IMR-90 (cell line): Measurements from ENCODE around the gene SPINK14. TPM values are rescaled to one million over a fixed set of nuclear protein-coding genes. Genes with fewer than 3 reads are reported as not detected.

ENCODE experiments used
- ATAC-seq: fragments of 200-7000 bp; cut with Tn5 transposase; 2 replicates; pipeline ENCODE4 v1.9.1; 2020; ENCODE audit warnings: low read depth, mild to moderate bottlenecking, moderate library complexity
- BruUV-seq: library from RNA; stranded (reverse); fragments of 400-500 nt; replicated peaks from 2 replicates; lab custom pipeline; 2021; lab: Mats Ljungman, UMichigan
- CTCF ChIA-PET: fragments of 300-600 bp; formaldehyde crosslinking; extraction: SDS; loops from one replicate; lab custom pipeline; 2021; ENCODE audit warnings: antibody characterized with exemption; lab: Yijun Ruan, JAX
- POLR2A ChIA-PET: fragments of 300-600 bp; sonication (Branson Sonifier 250); formaldehyde crosslinking; loops from one replicate; lab custom pipeline; 2022; ENCODE audit warnings: antibody characterized with exemption; ENCODE audit not compliant: unreplicated experiment; lab: Charles Lee
- DNase-seq: peaks from one replicate; pipeline ENCODE4 v3.0.0; 2013
- H2AFZ ChIP-seq: replicated peaks from 2 replicates; pipeline ENCODE3; 2013; ENCODE audit warnings: low read length, mild to moderate bottlenecking; ENCODE audit not compliant: poor library complexity
- H2AK5ac ChIP-seq: 2 replicates; pipeline ENCODE4 v1.6.1; 2013; ENCODE audit warnings: low read depth, low read length, inconsistent platforms
- H2AK9ac ChIP-seq: replicated peaks from 2 replicates; pipeline ENCODE3; 2013; ENCODE audit warnings: mild to moderate bottlenecking, low read depth, low read length, moderate library complexity; ENCODE audit not compliant: poor library complexity
- H2BK120ac ChIP-seq: 2 replicates; pipeline ENCODE4 v1.6.1; 2013; ENCODE audit warnings: low read depth, low read length, inconsistent platforms
- H2BK15ac ChIP-seq: 3 replicates; pipeline ENCODE4 v1.6.1; 2013; ENCODE audit warnings: low read depth, low read length, inconsistent platforms
- H2BK20ac ChIP-seq: 2 replicates; pipeline ENCODE4 v1.6.1; 2013; ENCODE audit warnings: low read depth, mild to moderate bottlenecking, inconsistent platforms, low read length, moderate library complexity
- H2BK5ac ChIP-seq: 2 replicates; pipeline ENCODE4 v1.6.1; 2013; ENCODE audit warnings: mild to moderate bottlenecking, low read depth, low read length, inconsistent platforms; ENCODE audit not compliant: poor library complexity, severe bottlenecking
- H3K14ac ChIP-seq: replicated peaks from 2 replicates; pipeline ENCODE4 v1.6.1; 2013; ENCODE audit warnings: low read depth, low read length, inconsistent platforms
- H3K18ac ChIP-seq: 2 replicates; pipeline ENCODE4 v1.6.1; 2013; ENCODE audit warnings: low read depth, low read length, control low read depth
- H3K23ac ChIP-seq: 2 replicates; pipeline ENCODE4 v1.6.1; 2013; ENCODE audit warnings: low read depth, low read length, inconsistent platforms
- H3K27ac ChIP-seq: 2 replicates; pipeline ENCODE4 v1.5.1; 2013; ENCODE audit warnings: mild to moderate bottlenecking, control low read depth, low read length; ENCODE audit not compliant: insufficient read depth
- H3K27me3 ChIP-seq: 2 replicates; pipeline ENCODE4 v1.6.1; 2013; ENCODE audit warnings: low read length; ENCODE audit not compliant: control insufficient read depth, insufficient read depth
- H3K36me3 ChIP-seq: 2 replicates; pipeline ENCODE4 v1.6.1; 2013; ENCODE audit warnings: low read length, mixed read lengths; ENCODE audit not compliant: control insufficient read depth, insufficient read depth
- H3K4ac ChIP-seq: 2 replicates; pipeline ENCODE4 v1.6.1; 2013; ENCODE audit warnings: low read depth, low read length, inconsistent platforms
- H3K4me1 ChIP-seq: 2 replicates; pipeline ENCODE4 v1.6.1; 2013; ENCODE audit warnings: low read length, mixed read lengths; ENCODE audit not compliant: control insufficient read depth, insufficient read depth
- H3K4me2 ChIP-seq: 2 replicates; pipeline ENCODE4 v1.6.1; 2013; ENCODE audit warnings: low read depth, mild to moderate bottlenecking, control low read depth, low read length, moderate library complexity
- H3K4me3 ChIP-seq: 2 replicates; pipeline ENCODE4 v1.5.1; 2013; ENCODE audit warnings: low read depth, mild to moderate bottlenecking, control low read depth, low read length, moderate library complexity; ENCODE audit not compliant: insufficient read depth
- H3K56ac ChIP-seq: 2 replicates; pipeline ENCODE4 v1.6.1; 2013; ENCODE audit warnings: low read length, inconsistent platforms; ENCODE audit not compliant: insufficient read depth; ENCODE audit errors: extremely low read depth
- H3K79me1 ChIP-seq, 2 experiments: 2 replicates each; pipeline ENCODE4 v1.6.1; 2013; ENCODE audit warnings: low read length in 2 of 2, inconsistent platforms in 1 of 2, low read depth in 1 of 2
- H3K9ac ChIP-seq: 2 replicates; pipeline ENCODE4 v1.6.1; 2013; ENCODE audit warnings: low read depth, low read length, control low read depth
- H3K9me1 ChIP-seq: 2 replicates; pipeline ENCODE4 v1.6.1; 2013; ENCODE audit warnings: low read length, inconsistent platforms; ENCODE audit not compliant: insufficient read depth
- H3K9me3 ChIP-seq: 2 replicates; pipeline ENCODE4 v1.6.1; 2013; ENCODE audit warnings: low read length; ENCODE audit not compliant: control insufficient read depth, insufficient read depth
- H4K20me1 ChIP-seq: 2 replicates; pipeline ENCODE4 v1.6.1; 2013; ENCODE audit warnings: low read length, inconsistent platforms; ENCODE audit not compliant: insufficient read depth
- H4K5ac ChIP-seq: 2 replicates; pipeline ENCODE4 v1.6.1; 2013; ENCODE audit warnings: mild to moderate bottlenecking, low read depth, low read length, control low read depth
- H4K8ac ChIP-seq, 2 experiments: 2 replicates each; pipeline ENCODE4 v1.6.1; 2013; ENCODE audit warnings: low read depth in 2 of 2, low read length in 2 of 2, control low read depth in 1 of 2, inconsistent platforms in 1 of 2
- H4K91ac ChIP-seq: 2 replicates; pipeline ENCODE4 v1.6.1; 2013; ENCODE audit warnings: low read depth, low read length, inconsistent platforms; ENCODE audit not compliant: insufficient read depth
- BHLHE40 ChIP-seq: fragments of 150-350 bp; IDR thresholded peaks from 2 replicates; pipeline ENCODE4 v1.6.1; 2016; ENCODE audit warnings: mild to moderate bottlenecking, low read depth, low read length
- CEBPB ChIP-seq: IDR thresholded peaks from 2 replicates; pipeline ENCODE4 v1.6.1; 2012; ENCODE audit warnings: low read depth, low read length, improper control_type of control experiment
- CHD1 ChIP-seq: IDR thresholded peaks from 2 replicates; pipeline ENCODE4 v1.6.1; 2012; ENCODE audit warnings: low read depth, low read length, improper control_type of control experiment
- FOS ChIP-seq: fragments of 150-350 bp; IDR thresholded peaks from 2 replicates; pipeline ENCODE4 v1.6.1; 2016; ENCODE audit warnings: low read depth, low read length
- MAFK ChIP-seq: IDR thresholded peaks from 2 replicates; pipeline ENCODE4 v1.6.1; 2012; ENCODE audit warnings: low read depth, low read length, improper control_type of control experiment
- MAZ ChIP-seq: IDR thresholded peaks from 2 replicates; pipeline ENCODE4 v1.6.1; 2012; ENCODE audit warnings: low read depth, mild to moderate bottlenecking, low read length, improper control_type of control experiment, moderate library complexity, borderline replicate concordance
- MXI1 ChIP-seq: IDR thresholded peaks from 2 replicates; pipeline ENCODE4 v1.6.1; 2012; ENCODE audit warnings: low read depth, mild to moderate bottlenecking, low read length, moderate library complexity, borderline replicate concordance
- NFE2L2 ChIP-seq: fragments of 150-350 bp; IDR thresholded peaks from 2 replicates; pipeline ENCODE4 v1.6.1; 2016; ENCODE audit warnings: low read depth, mild to moderate bottlenecking, low read length
- POLR2A ChIP-seq: IDR thresholded peaks from 2 replicates; pipeline ENCODE4 v1.6.1; 2012; ENCODE audit warnings: mild to moderate bottlenecking, low read depth, low read length
- RAD21 ChIP-seq: IDR thresholded peaks from 2 replicates; pipeline ENCODE4 v1.6.1; 2012; ENCODE audit warnings: low read length, improper control_type of control experiment
- RCOR1 ChIP-seq: IDR thresholded peaks from 2 replicates; pipeline ENCODE4 v1.6.1; 2012; ENCODE audit warnings: mild to moderate bottlenecking, low read length, improper control_type of control experiment; ENCODE audit not compliant: insufficient replicate concordance
- RFX5 ChIP-seq: IDR thresholded peaks from 2 replicates; pipeline ENCODE4 v1.8.0; 2012; ENCODE audit warnings: low read depth, mild to moderate bottlenecking, low read length, moderate library complexity
- SMC3 ChIP-seq: fragments of 150-350 bp; IDR thresholded peaks from 2 replicates; pipeline ENCODE4 v1.6.1; 2016; ENCODE audit warnings: low read depth, mild to moderate bottlenecking, antibody characterized with exemption, low read length, moderate library complexity
- WGBS, 2 experiments: methylation state at CpG; one replicate each; pipeline versions ENCODE4 v1.1.5 to v1.1.7; 2013; ENCODE audit warnings: missing lambda C conversion rate in 2 of 2; ENCODE audit not compliant: insufficient read length in 1 of 2; ENCODE audit errors: extremely low coverage in 2 of 2; 5-methylcytosine and 5-hydroxymethylcytosine counted together
- dilution Hi-C: fragments of 300-500 bp; cut with HindIII; formaldehyde crosslinking; loops from one replicate; pipeline ENCODE4 v1.14.3; 2018; ENCODE audit warnings: low sequenced_read_pairs; ENCODE audit not compliant: unreplicated experiment
- in situ Hi-C: fragments of 300-500 bp; cut with MboI; formaldehyde crosslinking; loops from 3 replicates; pipeline ENCODE4 v1.14.3; 2019; ENCODE audit warnings: low sequenced_read_pairs, inconsistent platforms, mixed read lengths
- intact Hi-C: fragments of 100-400 bp; cut with micrococcal nuclease; formaldehyde crosslinking; loops from 2 replicates; pipeline ENCODE4 v1.10.0; 2022
- polyA plus RNA-seq, 3 experiments: library from polyadenylated mRNA; depleted of rRNA; stranded (reverse); fragments of >200 nt; gene quantifications; 2 replicates each; pipeline ENCODE4 v1.2.3, GENCODE V29; 2012; ENCODE audit warnings: low replicate concordance in 1 of 3
- total RNA-seq: library from RNA; depleted of rRNA; stranded (reverse); fragments of >200 nt; gene quantifications from 2 replicates; pipeline ENCODE4 v1.2.3, GENCODE V29; 2012
- TF ChIP-seq, protein P1 (sequence below): fragments of 150-350 bp; IDR thresholded peaks from 2 replicates; pipeline ENCODE4 v1.6.1; 2017; ENCODE audit warnings: mild to moderate bottlenecking, antibody characterized with exemption, low read length, low read depth
- TF ChIP-seq, protein P2 (sequence below): fragments of 150-350 bp; IDR thresholded peaks from 2 replicates; pipeline ENCODE4 v1.6.1; 2016; ENCODE audit warnings: low read depth, mild to moderate bottlenecking, low read length, moderate library complexity, borderline replicate concordance
- TF ChIP-seq, protein P3 (sequence below): conservative IDR thresholded peaks from 2 replicates; pipeline ENCODE4 v1.5.1; 2012; ENCODE audit warnings: mild to moderate bottlenecking, low read depth, low read length, improper control_type of control experiment

Gene SPINK14
- total and polyA plus RNA-seq, 2 of the 4 experiments (the other 2 are of a cell fraction), result not detected

DNA sequence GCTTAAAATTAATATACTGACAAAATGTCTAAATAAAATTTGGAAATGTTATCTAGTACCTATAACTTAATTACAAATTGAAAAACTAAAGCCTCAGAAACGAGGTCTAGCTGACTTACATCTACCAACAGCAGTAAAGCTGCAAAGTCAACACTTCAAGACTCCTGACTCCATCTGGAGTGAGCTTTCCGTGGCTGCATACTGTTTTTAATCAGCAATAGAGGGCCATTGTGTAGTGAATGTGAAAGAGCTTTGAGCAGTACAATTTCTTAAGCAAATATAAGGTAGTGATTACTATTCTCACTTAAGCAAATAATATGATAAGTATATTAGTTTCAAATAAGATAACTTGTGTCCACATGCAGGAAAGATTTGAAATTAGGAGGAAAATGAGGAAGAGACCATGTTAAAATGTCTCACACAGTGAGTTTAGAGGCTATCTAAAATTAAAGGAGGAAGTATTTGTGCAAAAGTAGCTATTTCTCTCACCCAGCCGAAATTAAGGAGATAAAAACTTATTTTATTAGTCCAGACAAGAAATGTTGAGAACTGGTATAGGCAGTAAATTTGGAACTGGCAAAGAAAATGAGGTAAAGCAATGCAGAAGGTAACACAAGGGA lies 40.9 kb downstream of the SPINK14 start:
- H4K91ac ChIP-seq, result no peak overlapping the region
- BruUV-seq, result no TSS peak
- H3K9me1 ChIP-seq, result no peaks in the 10 kb centered on the region
- in situ Hi-C loops, result no loop called here
- no peaks in the 10 kb centered on the region for H4K20me1 ChIP-seq
- no peaks in the 10 kb centered on the region for H3K27me3 ChIP-seq
- H3K4me3 ChIP-seq, result no peak overlapping the region
- no peak overlapping the region for H3K4me2 ChIP-seq
- no peak overlapping the region for H3K9ac ChIP-seq
- no peak overlapping the region for H4K8ac ChIP-seq
- H2BK15ac ChIP-seq, result no peak overlapping the region
- WGBS, 2 experiments, result no CpG with 5 or more reads among the region's 3 CpGs
- no peak overlapping the region for H2AFZ ChIP-seq
- CTCF ChIA-PET, result no interaction called here
- dilution Hi-C loops, result no loop called here
- intact Hi-C loops, result no loop called here
- H3K79me1 ChIP-seq, result no peaks in the 10 kb centered on the region
- no peak overlapping the region for H3K56ac ChIP-seq
- POLR2A ChIA-PET, result no interaction called here
- H3K36me3 ChIP-seq, result no peaks in the 10 kb centered on the region
- H3K4ac ChIP-seq, result no peak overlapping the region
- H3K4me1 ChIP-seq, result no peaks in the 10 kb centered on the region
- no peak overlapping the region for H2AK5ac ChIP-seq
- no peak overlapping the region for H4K5ac ChIP-seq
- H2AK9ac ChIP-seq, result no peak overlapping the region
- no peak overlapping the region for H2BK20ac ChIP-seq
- ATAC-seq (no peak), DNase-seq (no peak)
- H3K27ac ChIP-seq, result no peak overlapping the region
- H3K23ac ChIP-seq, result no peak overlapping the region
- H3K14ac ChIP-seq, result no peak overlapping the region
- H3K9me3 ChIP-seq, result no peaks in the 10 kb centered on the region
- no peak overlapping the region for H3K18ac ChIP-seq
- no peak overlapping the region for H2BK5ac ChIP-seq
- no peak overlapping the region for H2BK120ac ChIP-seq
- no peak for TF ChIP-seq RAD21
- no peak for TF ChIP-seq SMC3
- TF ChIP-seq NFE2L2, result no peak
- no peak for TF ChIP-seq POLR2A
- TF ChIP-seq, protein P1, sequence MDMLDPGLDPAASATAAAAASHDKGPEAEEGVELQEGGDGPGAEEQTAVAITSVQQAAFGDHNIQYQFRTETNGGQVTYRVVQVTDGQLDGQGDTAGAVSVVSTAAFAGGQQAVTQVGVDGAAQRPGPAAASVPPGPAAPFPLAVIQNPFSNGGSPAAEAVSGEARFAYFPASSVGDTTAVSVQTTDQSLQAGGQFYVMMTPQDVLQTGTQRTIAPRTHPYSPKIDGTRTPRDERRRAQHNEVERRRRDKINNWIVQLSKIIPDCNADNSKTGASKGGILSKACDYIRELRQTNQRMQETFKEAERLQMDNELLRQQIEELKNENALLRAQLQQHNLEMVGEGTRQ, result no peak
- TF ChIP-seq RFX5, result no peak
- TF ChIP-seq MAZ, result no peak
- TF ChIP-seq, protein P2, sequence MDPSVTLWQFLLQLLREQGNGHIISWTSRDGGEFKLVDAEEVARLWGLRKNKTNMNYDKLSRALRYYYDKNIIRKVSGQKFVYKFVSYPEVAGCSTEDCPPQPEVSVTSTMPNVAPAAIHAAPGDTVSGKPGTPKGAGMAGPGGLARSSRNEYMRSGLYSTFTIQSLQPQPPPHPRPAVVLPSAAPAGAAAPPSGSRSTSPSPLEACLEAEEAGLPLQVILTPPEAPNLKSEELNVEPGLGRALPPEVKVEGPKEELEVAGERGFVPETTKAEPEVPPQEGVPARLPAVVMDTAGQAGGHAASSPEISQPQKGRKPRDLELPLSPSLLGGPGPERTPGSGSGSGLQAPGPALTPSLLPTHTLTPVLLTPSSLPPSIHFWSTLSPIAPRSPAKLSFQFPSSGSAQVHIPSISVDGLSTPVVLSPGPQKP, result no peak
- TF ChIP-seq MXI1, result no peak
- TF ChIP-seq FOS, result no peak
- TF ChIP-seq, protein P3, sequence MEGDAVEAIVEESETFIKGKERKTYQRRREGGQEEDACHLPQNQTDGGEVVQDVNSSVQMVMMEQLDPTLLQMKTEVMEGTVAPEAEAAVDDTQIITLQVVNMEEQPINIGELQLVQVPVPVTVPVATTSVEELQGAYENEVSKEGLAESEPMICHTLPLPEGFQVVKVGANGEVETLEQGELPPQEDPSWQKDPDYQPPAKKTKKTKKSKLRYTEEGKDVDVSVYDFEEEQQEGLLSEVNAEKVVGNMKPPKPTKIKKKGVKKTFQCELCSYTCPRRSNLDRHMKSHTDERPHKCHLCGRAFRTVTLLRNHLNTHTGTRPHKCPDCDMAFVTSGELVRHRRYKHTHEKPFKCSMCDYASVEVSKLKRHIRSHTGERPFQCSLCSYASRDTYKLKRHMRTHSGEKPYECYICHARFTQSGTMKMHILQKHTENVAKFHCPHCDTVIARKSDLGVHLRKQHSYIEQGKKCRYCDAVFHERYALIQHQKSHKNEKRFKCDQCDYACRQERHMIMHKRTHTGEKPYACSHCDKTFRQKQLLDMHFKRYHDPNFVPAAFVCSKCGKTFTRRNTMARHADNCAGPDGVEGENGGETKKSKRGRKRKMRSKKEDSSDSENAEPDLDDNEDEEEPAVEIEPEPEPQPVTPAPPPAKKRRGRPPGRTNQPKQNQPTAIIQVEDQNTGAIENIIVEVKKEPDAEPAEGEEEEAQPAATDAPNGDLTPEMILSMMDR, result no peak
- no peak for TF ChIP-seq MAFK
- TF ChIP-seq RCOR1, result no peak
- no peak for TF ChIP-seq CEBPB
- no peak for TF ChIP-seq CHD1
- no peak for TF ChIP-seq BHLHE40
